CD8-positive, alpha-beta memory T cell (primary cell): ENCODE results near the gene WDR74. TPM values are rescaled to one million over a fixed set of nuclear protein-coding genes. Genes with fewer than 3 reads are reported as not detected.
A peak's percentile ranks its signal among the peaks of the same experiment; 100 is the strongest.

Experiments
- CTCF ChIA-PET: fragments of 350-600 bp; sonication (Branson Sonifier 250); formaldehyde crosslinking; loops from one replicate; lab custom pipeline; 2021; ENCODE audit warnings: antibody characterized with exemption; lab: Charles Lee
- POLR2A ChIA-PET: fragments of 350-600 bp; sonication (Branson Sonifier 250); formaldehyde crosslinking; loops from one replicate; lab custom pipeline; 2021; ENCODE audit warnings: antibody characterized with exemption; lab: Charles Lee
- DNase-seq, 5 donors: peaks; one replicate each; pipeline versions ENCODE4 v3.0.0 to v3.0.0-alpha.2; 2020 to 2022; ENCODE audit warnings: mixed read lengths in 1 of 5
- H3K27ac ChIP-seq: one replicate; pipeline ENCODE4 v1.7.0; 2013; ENCODE audit warnings: low read depth, mild to moderate bottlenecking, low read length, moderate library complexity
- H3K27me3 ChIP-seq: 2 replicates; pipeline ENCODE4 v1.7.0; 2013; ENCODE audit warnings: low read length, mild to moderate bottlenecking; ENCODE audit not compliant: insufficient read depth, poor library complexity, severe bottlenecking
- H3K36me3 ChIP-seq: 2 replicates; pipeline ENCODE4 v1.7.0; 2013; ENCODE audit warnings: mild to moderate bottlenecking, low read length, moderate library complexity; ENCODE audit not compliant: insufficient read depth
- H3K4me1 ChIP-seq: 2 replicates; pipeline ENCODE4 v1.7.0; 2013; ENCODE audit warnings: mild to moderate bottlenecking, low read length, moderate library complexity; ENCODE audit not compliant: insufficient read depth
- H3K4me3 ChIP-seq: 2 replicates; pipeline ENCODE4 v1.7.0; 2013; ENCODE audit warnings: mild to moderate bottlenecking, low read length
- H3K9me3 ChIP-seq: 2 replicates; pipeline ENCODE4 v1.7.0; 2013; ENCODE audit warnings: mild to moderate bottlenecking, low read length
- H3K27ac Mint-ChIP-seq, 8 donors: one replicate each; pipeline ENCODE4 v1.8.0; 2020 to 2021; ENCODE audit warnings: mixed read lengths in 8 of 8, mild to moderate bottlenecking in 6 of 8, inconsistent platforms in 3 of 8, moderate library complexity in 3 of 8
- H3K27me3 Mint-ChIP-seq, 2 donors: one replicate each; pipeline ENCODE4 v1.8.0; 2020 to 2021; ENCODE audit warnings: mixed read lengths in 2 of 2, mild to moderate bottlenecking in 1 of 2, moderate library complexity in 1 of 2
- H3K36me3 Mint-ChIP-seq, 3 donors: one replicate each; pipeline ENCODE4 v1.8.0; 2020 to 2021; ENCODE audit warnings: mixed read lengths in 3 of 3, inconsistent platforms in 1 of 3, mild to moderate bottlenecking in 1 of 3
- H3K4me1 Mint-ChIP-seq, 3 donors: one replicate each; pipeline ENCODE4 v1.8.0; 2020 to 2021; ENCODE audit warnings: mixed read lengths in 3 of 3, inconsistent platforms in 1 of 3, mild to moderate bottlenecking in 1 of 3
- H3K4me3 Mint-ChIP-seq, 7 donors: one replicate each; pipeline ENCODE4 v1.8.0; 2020 to 2021; ENCODE audit warnings: mixed read lengths in 7 of 7, mild to moderate bottlenecking in 6 of 7, moderate library complexity in 4 of 7, inconsistent platforms in 2 of 7
- H3K9me3 Mint-ChIP-seq, 5 donors: one replicate each; pipeline ENCODE4 v1.8.0; 2020 to 2022; ENCODE audit warnings: mixed read lengths in 5 of 5, mild to moderate bottlenecking in 3 of 5, moderate library complexity in 2 of 5, inconsistent platforms in 1 of 5
- polyA plus RNA-seq: library from polyadenylated mRNA; unstranded; fragments of 300-500 nt; fragmentation: Illumina TruSeq; gene quantifications from one replicate; pipeline ENCODE4 v1.2.3, GENCODE V29; 2021
- total RNA-seq, 2 experiments: library from RNA; stranded (reverse); gene quantifications; one replicate each; pipeline ENCODE4 v1.2.3, GENCODE V29; 2021

Gene WDR74
- total RNA-seq (100 to 1,000 TPM; 124 to 131 TPM), polyA plus RNA-seq (42.4 TPM)

DNA sequence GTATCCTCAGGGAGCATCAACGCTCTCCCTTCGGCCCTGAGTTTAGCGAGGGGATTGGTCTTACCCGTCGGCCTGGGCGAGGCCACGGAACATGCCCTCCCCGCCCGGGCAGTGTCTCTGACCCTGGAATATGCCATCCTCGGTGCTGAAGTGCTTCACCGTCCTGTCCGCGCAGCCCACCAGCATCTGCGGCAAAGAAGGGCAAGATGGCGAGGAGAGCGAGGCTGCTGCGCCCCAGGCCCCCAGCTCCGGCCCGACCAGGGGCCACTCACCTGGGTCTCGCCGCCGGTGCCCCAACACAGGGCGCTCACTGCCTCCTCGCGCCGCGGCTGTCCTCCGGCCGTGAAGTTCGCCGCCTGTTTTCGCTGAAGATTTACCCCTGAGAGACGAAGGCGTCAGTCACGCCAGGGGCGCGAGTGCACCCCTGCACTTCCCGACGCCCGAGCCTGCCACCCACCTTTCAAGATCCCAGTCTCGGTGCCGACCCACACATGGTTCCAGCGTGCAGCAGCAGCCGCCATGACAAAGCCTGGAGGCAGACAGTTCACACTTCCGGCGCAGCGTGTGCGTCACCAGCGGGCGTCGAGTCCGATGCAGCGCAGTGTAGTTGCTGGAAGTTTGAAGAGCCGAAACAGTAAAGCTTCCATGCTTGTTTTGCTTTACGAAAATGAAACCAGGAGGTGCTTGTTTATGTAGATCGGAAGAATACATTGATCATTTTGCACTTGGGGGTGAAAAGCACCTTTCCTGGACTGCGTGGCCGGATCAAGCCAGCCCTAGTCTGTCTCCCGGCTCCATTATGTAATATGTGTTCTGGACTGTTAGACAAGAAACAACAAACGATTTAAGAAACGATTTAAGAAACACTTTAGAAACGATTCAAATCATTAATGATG lies at the start of gene WDR74:
WDR74 (minus strand) TSS at position 541 of the 896 bp plus-strand sequence; CDS start at position 521, 20 bp downstream.
- CTCF ChIA-PET, result interaction anchor here (1.9 to 3.2 kb wide), 4 partner anchors 16 to 86 kb away, joined by 4 to 30 read pairs (median 19); partner anchors contain the start of genes SLC3A2, TMEM179B and ZBTB3
- H3K36me3 Mint-ChIP-seq, result peaks cover 0 to 43% (median 6%) of the 10 kb centered on the region in 3 donors
- peak; percentile 84 to 95 (median 91) for DNase-seq
- H3K27me3 Mint-ChIP-seq, result peaks cover 0 to 1% of the 10 kb centered on the region in 2 donors
- no peak within 1 kb of the TSS for H3K4me3 Mint-ChIP-seq
- peak within 1 kb of the TSS; percentile 90 for H3K4me3 ChIP-seq
- peaks cover 24 to 35% (median 32%) of the 10 kb centered on the region in 3 donors for H3K4me1 Mint-ChIP-seq
- POLR2A ChIA-PET, result interaction anchor here (0.6 to 5.0 kb wide), 17 partner anchors 7 to 248 kb away, joined by 3 to 215 read pairs (median 7); partner anchors contain the start of genes HNRNPUL2, NXF1, POLR2G and SLC3A2
- H3K36me3 ChIP-seq, result peaks cover 22% of the 10 kb centered on the region
- H3K9me3 ChIP-seq, result no peaks in the 10 kb centered on the region
- H3K27ac ChIP-seq, result peak within 1 kb of the TSS; percentile 98
- no peaks in the 10 kb centered on the region for H3K9me3 Mint-ChIP-seq
- H3K27me3 ChIP-seq, result no peaks in the 10 kb centered on the region
- H3K27ac Mint-ChIP-seq, result no peak within 1 kb of the TSS
- H3K4me1 ChIP-seq, result peaks cover 23% of the 10 kb centered on the region

DNA sequence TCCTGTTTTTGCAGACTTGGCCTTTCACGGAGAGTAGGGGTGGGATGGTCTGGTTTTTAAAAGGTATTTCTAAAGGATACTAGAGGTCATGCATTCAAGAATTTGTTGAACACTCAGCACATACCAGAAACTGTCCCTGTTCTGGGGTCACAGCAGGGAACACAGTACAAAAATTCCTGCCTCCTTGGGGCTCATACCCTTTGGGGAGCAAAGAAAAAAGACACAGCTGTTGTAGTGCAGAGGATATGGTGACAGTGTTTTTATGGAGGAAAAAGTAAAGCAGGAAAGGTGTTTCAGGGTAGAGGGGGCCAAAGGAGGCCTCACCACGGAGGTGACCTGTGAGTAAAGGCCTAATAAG lies 49.7 kb upstream of the WDR74 start:
- Histone ChIP-seq H3K4me3 (no peak overlapping the region), H3K27me3 (no peaks in the 10 kb centered on the region), H3K27ac (no peak overlapping the region), H3K4me1 (peaks cover 4% of the 10 kb centered on the region), H3K36me3 (peaks cover 50% of the 10 kb centered on the region), H3K9me3 (no peaks in the 10 kb centered on the region)
- DNase-seq, result no peak
- peak overlapping the region in 2 of 7 donors; percentile 16 to 68 for H3K4me3 Mint-ChIP-seq
- peaks cover 15 to 57% (median 21%) of the 10 kb centered on the region in 3 donors for H3K36me3 Mint-ChIP-seq
- peak overlapping the region in 4 of 8 donors; percentile 43 to 58 (median 48) for H3K27ac Mint-ChIP-seq
- ChIA-PET CTCF (no interaction called here), POLR2A (interaction anchor here (1.0 kb wide), 1 partner anchor 8 kb away, joined by 4 read pairs; the partner anchor contains the start of gene SLC3A2)
- peaks cover 13 to 16% (median 13%) of the 10 kb centered on the region in 3 donors for H3K4me1 Mint-ChIP-seq
- H3K9me3 Mint-ChIP-seq, result no peaks in the 10 kb centered on the region
- no peaks in the 10 kb centered on the region for H3K27me3 Mint-ChIP-seq

DNA sequence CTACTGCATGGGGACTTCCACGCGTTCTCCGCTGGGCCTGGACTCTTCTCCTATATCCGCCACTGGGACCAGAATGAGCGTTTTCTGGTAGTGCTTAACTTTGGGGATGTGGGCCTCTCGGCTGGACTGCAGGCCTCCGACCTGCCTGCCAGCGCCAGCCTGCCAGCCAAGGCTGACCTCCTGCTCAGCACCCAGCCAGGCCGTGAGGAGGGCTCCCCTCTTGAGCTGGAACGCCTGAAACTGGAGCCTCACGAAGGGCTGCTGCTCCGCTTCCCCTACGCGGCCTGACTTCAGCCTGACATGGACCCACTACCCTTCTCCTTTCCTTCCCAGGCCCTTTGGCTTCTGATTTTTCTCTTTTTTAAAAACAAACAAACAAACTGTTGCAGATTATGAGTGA lies 49.0 kb upstream of the WDR74 start:
- ChIA-PET CTCF (no interaction called here), POLR2A (no interaction called here)
- Mint-ChIP-seq H3K9me3 (no peaks in the 10 kb centered on the region), H3K27ac (peak overlapping the region in 1 of 8 donors; percentile 58), H3K27me3 (no peaks in the 10 kb centered on the region), H3K4me1 (peaks cover 20 to 23% (median 20%) of the 10 kb centered on the region in 3 donors), H3K36me3 (peaks cover 19 to 64% (median 25%) of the 10 kb centered on the region in 3 donors), H3K4me3 (no peak overlapping the region)
- H3K4me3 ChIP-seq, result no peak overlapping the region
- H3K36me3 ChIP-seq, result peaks cover 57% of the 10 kb centered on the region
- H3K27me3 ChIP-seq, result no peaks in the 10 kb centered on the region
- DNase-seq, result no peak
- peaks cover 11% of the 10 kb centered on the region for H3K4me1 ChIP-seq
- H3K9me3 ChIP-seq, result no peaks in the 10 kb centered on the region
- no peak overlapping the region for H3K27ac ChIP-seq

DNA sequence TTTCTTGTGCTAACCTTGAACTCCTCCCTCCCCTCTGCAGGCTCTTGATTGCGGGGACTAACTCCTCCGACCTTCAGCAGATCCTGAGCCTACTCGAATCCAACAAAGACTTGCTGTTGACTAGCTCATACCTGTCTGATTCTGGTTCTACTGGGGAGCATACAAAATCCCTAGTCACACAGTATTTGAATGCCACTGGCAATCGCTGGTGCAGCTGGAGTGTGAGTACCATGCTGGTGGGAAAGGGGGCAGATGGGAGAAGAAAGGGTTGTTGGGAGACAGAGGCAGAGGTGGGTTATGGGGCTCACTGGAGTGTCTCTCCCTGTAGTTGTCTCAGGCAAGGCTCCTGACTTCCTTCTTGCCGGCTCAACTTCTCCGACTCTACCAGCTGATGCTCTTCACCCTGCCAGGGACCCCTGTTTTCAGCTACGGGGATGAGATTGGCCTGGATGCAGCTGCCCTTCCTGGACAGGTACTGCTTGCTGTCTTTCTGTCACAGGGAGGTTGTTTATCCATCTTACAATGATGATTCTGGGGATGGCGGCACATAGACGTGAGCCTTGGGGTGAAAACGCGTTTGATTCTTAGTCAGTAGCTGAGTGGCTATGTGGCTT lies 45.9 kb upstream of the WDR74 start:
- Histone ChIP-seq H3K27me3 (no peaks in the 10 kb centered on the region), H3K27ac (no peak overlapping the region), H3K4me3 (no peak overlapping the region), H3K36me3 (peaks cover 70% of the 10 kb centered on the region), H3K9me3 (no peaks in the 10 kb centered on the region), H3K4me1 (peaks cover 32% of the 10 kb centered on the region)
- ChIA-PET POLR2A (no interaction called here), CTCF (interaction anchor here (1.0 kb wide), 1 partner anchor 10 kb away, joined by 5 read pairs; no protein-coding TSS in a partner anchor)
- Mint-ChIP-seq H3K27me3 (no peaks in the 10 kb centered on the region), H3K4me1 (peaks cover 43 to 49% (median 43%) of the 10 kb centered on the region in 3 donors), H3K4me3 (peak overlapping the region in 2 of 7 donors; percentile 29 to 68), H3K9me3 (no peaks in the 10 kb centered on the region), H3K27ac (peak overlapping the region in 5 of 8 donors; percentile 32 to 82 (median 57)), H3K36me3 (peaks cover 28 to 95% (median 29%) of the 10 kb centered on the region in 3 donors)
- DNase-seq, result peak in 1 of 5 donors; percentile 30

- H3K4me3 ChIP-seq, result no peak overlapping the region
These were observed 44.3 kb upstream of the WDR74 start for GRCh38 chr11:62883673-62884072.

GRCh38 chr11:62882788-62883501 lies 43.6 kb upstream of the WDR74 start:
- H3K4me3 ChIP-seq, result peak overlapping the region; percentile 99
- Mint-ChIP-seq H3K27me3 (no peaks in the 10 kb centered on the region), H3K4me1 (peaks cover 51 to 57% (median 51%) of the 10 kb centered on the region in 3 donors), H3K27ac (peak overlapping the region; percentile 96 to 100 (median 99)), H3K36me3 (peaks cover 18 to 76% (median 21%) of the 10 kb centered on the region in 3 donors), H3K9me3 (no peaks in the 10 kb centered on the region), H3K4me3 (peak overlapping the region; percentile 99 to 100 (median 100))
- peaks cover 39% of the 10 kb centered on the region for H3K4me1 ChIP-seq
- peak in 1 of 5 donors; percentile 33 for DNase-seq
- POLR2A ChIA-PET, result interaction anchor here (0.6 to 2.6 kb wide), 5 partner anchors 43 to 935 kb away, joined by 3 to 48 read pairs (median 25); partner anchors contain the start of genes HNRNPUL2, TMEM179B, TTC9C and WDR74
- CTCF ChIA-PET, result interaction anchor here (2.3 to 4.2 kb wide), 2 partner anchors 23 to 94 kb away, joined by 11 to 21 read pairs; no protein-coding TSS in a partner anchor
- H3K36me3 ChIP-seq, result peaks cover 59% of the 10 kb centered on the region
- no peaks in the 10 kb centered on the region for H3K9me3 ChIP-seq
- no peaks in the 10 kb centered on the region for H3K27me3 ChIP-seq
- H3K27ac ChIP-seq, result peak overlapping the region; percentile 99

More at GRCh38 chr11:62883673-62884072, 44.3 kb upstream of the WDR74 start:
- H3K4me3 Mint-ChIP-seq, result peak overlapping the region in 5 of 7 donors; percentile 37 to 100 (median 100)
- H3K36me3 Mint-ChIP-seq, result peaks cover 18 to 83% (median 24%) of the 10 kb centered on the region in 3 donors
- H3K27ac Mint-ChIP-seq, result peak overlapping the region; percentile 43 to 100 (median 98)
- peak overlapping the region; percentile 99 for H3K27ac ChIP-seq
- ChIA-PET POLR2A (no interaction called here), CTCF (interaction anchor here (4.2 kb wide), 1 partner anchor 22 kb away, joined by 21 read pairs; no protein-coding TSS in a partner anchor)
- no peaks in the 10 kb centered on the region for H3K9me3 Mint-ChIP-seq
- peaks cover 51 to 57% (median 51%) of the 10 kb centered on the region in 3 donors for H3K4me1 Mint-ChIP-seq
- H3K4me1 ChIP-seq, result peaks cover 39% of the 10 kb centered on the region
- no peaks in the 10 kb centered on the region for H3K27me3 Mint-ChIP-seq
- peak in 1 of 5 donors; percentile 34 for DNase-seq
- no peaks in the 10 kb centered on the region for H3K27me3 ChIP-seq
- H3K9me3 ChIP-seq, result no peaks in the 10 kb centered on the region
- H3K36me3 ChIP-seq, result peaks cover 66% of the 10 kb centered on the region

DNA sequence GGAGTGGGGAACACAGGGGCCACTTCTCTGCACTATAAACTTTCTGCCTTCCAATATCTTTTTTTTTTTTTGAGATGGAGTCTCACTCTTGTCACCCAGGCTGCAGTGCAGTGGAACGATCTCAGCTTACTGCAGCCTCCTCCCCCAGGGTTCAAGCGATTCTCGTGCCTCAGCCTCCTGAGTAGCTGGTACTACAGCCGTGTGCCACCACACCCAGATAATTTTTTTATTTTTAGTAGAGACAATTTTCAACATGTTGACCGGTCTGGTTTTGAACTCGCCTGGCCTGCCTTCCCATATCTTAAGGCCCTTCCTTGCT lies 43.0 kb upstream of the WDR74 start:
- Histone ChIP-seq H3K9me3 (no peaks in the 10 kb centered on the region), H3K27ac (peak overlapping the region; percentile 99), H3K4me3 (peak overlapping the region; percentile 99), H3K27me3 (no peaks in the 10 kb centered on the region), H3K36me3 (peaks cover 53% of the 10 kb centered on the region), H3K4me1 (peaks cover 39% of the 10 kb centered on the region)
- ChIA-PET CTCF (interaction anchor here (0.7 to 4.2 kb wide), 7 partner anchors 23 to 157 kb away, joined by 3 to 32 read pairs (median 11); partner anchors contain the start of genes NXF1, POLR2G and TMEM179B), POLR2A (interaction anchor here (0.7 to 3.4 kb wide), 10 partner anchors 27 to 935 kb away, joined by 3 to 54 read pairs (median 21); partner anchors contain the start of genes C11orf98, CSKMT, HNRNPUL2 and POLR2G)
- Mint-ChIP-seq H3K4me1 (peaks cover 51 to 57% (median 54%) of the 10 kb centered on the region in 3 donors), H3K4me3 (peak overlapping the region; percentile 99 to 100 (median 100)), H3K9me3 (no peaks in the 10 kb centered on the region), H3K36me3 (peaks cover 16 to 70% (median 21%) of the 10 kb centered on the region in 3 donors), H3K27ac (peak overlapping the region; percentile 96 to 100 (median 99)), H3K27me3 (no peaks in the 10 kb centered on the region)
- no peak for DNase-seq
